GM10248 (cell line): ENCODE measurements around the gene ARID5B.
A peak's percentile ranks its signal among the peaks of the same experiment; 100 is the strongest.

ENCODE experiments used
- CTCF ChIA-PET: fragments of 300-600 bp; sonication (Branson Sonifier 250); formaldehyde crosslinking; extraction: SDS; loops from one replicate; lab custom pipeline; 2021; ENCODE audit warnings: antibody characterized with exemption; lab: Yijun Ruan, JAX
- POLR2A ChIA-PET: fragments of 350-650 bp; sonication (Branson Sonifier 250); formaldehyde crosslinking; extraction: SDS; loops from one replicate; lab custom pipeline; 2020; ENCODE audit warnings: antibody characterized with exemption; lab: Yijun Ruan, JAX
- DNase-seq: peaks from one replicate; pipeline ENCODE4 v3.0.0; 2012; ENCODE audit errors: extremely low spot score
- TF ChIP-seq, protein P1 (sequence below): IDR thresholded peaks from 2 replicates; pipeline ENCODE4 v1.5.1; 2012; ENCODE audit warnings: mild to moderate bottlenecking, low read depth; ENCODE audit errors: extremely low read depth, missing control alignments, control extremely low read depth

ARID5B gene

GRCh38 chr10:62016623-62017490 is 115.4 kb downstream of the ARID5B start:
- TF ChIP-seq, protein P1, sequence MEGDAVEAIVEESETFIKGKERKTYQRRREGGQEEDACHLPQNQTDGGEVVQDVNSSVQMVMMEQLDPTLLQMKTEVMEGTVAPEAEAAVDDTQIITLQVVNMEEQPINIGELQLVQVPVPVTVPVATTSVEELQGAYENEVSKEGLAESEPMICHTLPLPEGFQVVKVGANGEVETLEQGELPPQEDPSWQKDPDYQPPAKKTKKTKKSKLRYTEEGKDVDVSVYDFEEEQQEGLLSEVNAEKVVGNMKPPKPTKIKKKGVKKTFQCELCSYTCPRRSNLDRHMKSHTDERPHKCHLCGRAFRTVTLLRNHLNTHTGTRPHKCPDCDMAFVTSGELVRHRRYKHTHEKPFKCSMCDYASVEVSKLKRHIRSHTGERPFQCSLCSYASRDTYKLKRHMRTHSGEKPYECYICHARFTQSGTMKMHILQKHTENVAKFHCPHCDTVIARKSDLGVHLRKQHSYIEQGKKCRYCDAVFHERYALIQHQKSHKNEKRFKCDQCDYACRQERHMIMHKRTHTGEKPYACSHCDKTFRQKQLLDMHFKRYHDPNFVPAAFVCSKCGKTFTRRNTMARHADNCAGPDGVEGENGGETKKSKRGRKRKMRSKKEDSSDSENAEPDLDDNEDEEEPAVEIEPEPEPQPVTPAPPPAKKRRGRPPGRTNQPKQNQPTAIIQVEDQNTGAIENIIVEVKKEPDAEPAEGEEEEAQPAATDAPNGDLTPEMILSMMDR, result no peak

GRCh38 chr10:62017491-62017870 is 116.0 kb downstream of the ARID5B start:
- no peak for DNase-seq
- TF ChIP-seq, protein P1, result no peak
- POLR2A ChIA-PET, result no interaction called here
- CTCF ChIA-PET, result interaction anchor here (0.6 to 15.9 kb wide), 5 partner anchors 13 to 54 kb away, joined by 3 to 245 read pairs (median 4); no protein-coding TSS in a partner anchor

More at GRCh38 chr10:62016623-62017490, 115.4 kb downstream of the ARID5B start:
- CTCF ChIA-PET, result interaction anchor here (0.6 to 15.9 kb wide), 4 partner anchors 12 to 53 kb away, joined by 3 to 245 read pairs (median 4); no protein-coding TSS in a partner anchor
- POLR2A ChIA-PET, result no interaction called here
- DNase-seq, result peak; percentile 20

DNA sequence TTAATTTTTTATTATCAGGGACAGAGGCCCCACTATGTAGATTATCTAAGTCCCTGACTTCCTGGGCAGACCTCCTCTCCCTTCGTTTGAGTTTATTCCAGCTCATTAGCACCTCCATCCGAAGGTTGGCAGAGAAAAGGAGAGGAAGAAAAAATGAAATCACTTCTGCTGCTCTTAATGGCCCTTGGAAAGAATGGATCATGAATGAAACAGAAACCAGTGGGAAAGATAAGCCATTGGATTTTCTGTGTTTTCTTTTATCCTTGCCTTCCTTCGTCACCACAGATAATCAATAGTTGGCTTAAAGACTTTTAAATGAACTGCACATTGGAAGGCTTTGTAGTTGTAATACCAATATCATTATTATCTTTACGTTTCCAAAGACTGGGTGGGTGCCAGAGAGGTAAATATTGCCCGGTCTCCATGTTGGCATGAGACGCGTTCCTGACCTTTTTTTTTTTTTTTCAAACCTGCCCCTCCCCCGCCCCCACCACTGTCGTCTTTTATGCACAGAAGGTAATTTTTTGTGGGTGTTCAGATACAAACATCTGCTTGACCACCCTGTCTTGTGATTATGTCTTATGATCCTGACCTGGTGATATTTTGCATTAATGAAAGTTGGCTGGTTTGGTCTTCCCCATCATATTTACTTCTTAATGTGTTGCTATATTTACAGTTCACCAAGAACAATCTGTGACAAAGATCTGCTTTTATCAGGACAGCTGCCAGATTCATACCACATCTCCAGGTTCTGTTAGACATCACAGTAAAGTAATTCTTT is 116.8 kb downstream of the ARID5B start:
- CTCF ChIA-PET, result interaction anchor here (1.1 to 15.9 kb wide), 10 partner anchors 9 to 227 kb away, joined by 3 to 245 read pairs (median 4); no protein-coding TSS in a partner anchor
- POLR2A ChIA-PET, result no interaction called here
- TF ChIP-seq, protein P1, result no peak
- no peak for DNase-seq

DNA sequence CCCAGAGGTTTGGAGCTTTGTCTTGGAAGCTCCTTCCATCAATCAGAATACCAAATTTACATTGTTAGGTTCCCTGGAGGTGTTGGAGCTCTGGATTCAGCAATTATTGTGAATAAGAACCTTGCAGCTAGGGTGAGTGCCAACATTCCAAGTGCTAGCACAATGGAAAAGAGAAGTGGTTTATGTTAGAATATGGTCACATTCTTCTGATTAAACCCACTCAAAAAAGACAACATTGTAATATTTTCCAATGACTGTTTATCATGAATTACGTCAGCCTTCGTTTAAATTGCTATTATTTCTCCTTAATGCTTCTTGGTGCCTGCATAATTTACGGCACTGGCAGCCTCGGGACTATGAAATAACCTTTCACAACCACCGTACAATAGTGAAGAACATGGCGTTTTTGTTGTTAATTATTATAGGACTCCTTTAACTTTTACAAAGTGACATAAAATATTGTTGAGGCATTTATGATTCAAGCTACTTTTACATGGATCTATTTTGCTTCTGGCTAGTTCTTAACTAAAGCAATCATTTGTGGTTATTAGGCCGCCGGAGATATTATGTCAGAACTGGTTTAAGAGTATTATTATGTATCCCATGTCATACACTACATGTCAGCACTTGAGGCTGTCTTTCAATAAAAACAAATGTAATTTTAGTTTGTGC is 117.7 kb downstream of the ARID5B start:
- DNase-seq, result no peak
- CTCF ChIA-PET, result interaction anchor here (1.0 to 15.9 kb wide), 12 partner anchors 10 to 226 kb away, joined by 3 to 245 read pairs (median 4); no protein-coding TSS in a partner anchor
- TF ChIP-seq, protein P1, result no peak
- POLR2A ChIA-PET, result no interaction called here

- CTCF ChIA-PET, result interaction anchor here (0.9 to 15.9 kb wide), 13 partner anchors 10 to 225 kb away, joined by 3 to 245 read pairs (median 4); no protein-coding TSS in a partner anchor
- no peak for DNase-seq
- TF ChIP-seq, protein P1, result no peak
- POLR2A ChIA-PET, result no interaction called here
Observed at GRCh38 chr10:62019685-62020359, 118.3 kb downstream of the ARID5B start.
